ENCODE data around the gene ACR.
"Not testable (repeated sequence)": the region's sequence is repeated elsewhere in the genome, so short reads cannot be mapped to it uniquely, and the experiment has no call there.

Gene ACR

DNA sequence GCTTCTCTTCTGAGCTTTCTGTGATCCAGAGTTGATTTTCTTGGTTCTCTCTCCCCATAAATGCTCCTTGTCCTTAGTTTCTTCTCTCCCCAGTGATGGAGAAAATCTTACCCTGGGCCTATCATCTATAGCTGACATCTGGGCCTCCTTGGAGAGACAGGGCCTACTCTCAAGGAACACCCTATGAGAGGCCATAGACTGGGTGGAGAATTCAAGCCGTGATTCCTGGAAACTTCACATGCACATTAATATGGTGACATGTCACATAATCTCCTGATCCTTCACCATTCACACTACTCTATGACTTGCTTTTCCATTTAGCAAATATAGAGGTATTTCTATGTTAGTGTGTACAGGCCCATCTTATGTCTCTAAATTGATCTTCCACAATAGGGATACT lies 9.5 kb downstream of the ACR start:
- not testable (repeated sequence) for H3K4me2 ChIP-seq (ENCODE audit: insufficient read depth, low read length, poor library complexity, severe bottlenecking); H2BK120ac ChIP-seq (ENCODE audit: low read depth, low read length); DNase-seq (ENCODE audit: low spot score); H2BK15ac ChIP-seq (ENCODE audit: low read length); H2AK5ac ChIP-seq (ENCODE audit: low read depth, low read length); H3K36me3 ChIP-seq (replicated peaks in 1 of 2; ENCODE audit: control insufficient read depth in 2 of 2, insufficient read depth in 2 of 2, low read length in 2 of 2); H4K8ac ChIP-seq (ENCODE audit: low read depth, low read length); H3K27me3 ChIP-seq (ENCODE audit: control insufficient read depth in 3 of 3, insufficient read depth in 3 of 3, low read depth in 1 of 3, low read length in 3 of 3); H4K91ac ChIP-seq (ENCODE audit: low read depth, low read length, poor library complexity); H3K4me1 ChIP-seq (ENCODE audit: control insufficient read depth in 2 of 2, insufficient read depth in 1 of 2, low read depth in 1 of 2, low read length in 2 of 2); H3K27ac ChIP-seq (replicated peaks; ENCODE audit: low read length); H3K79me1 ChIP-seq (ENCODE audit: low read depth, low read length); H2AFZ ChIP-seq (ENCODE audit: low read length); H3K14ac ChIP-seq (ENCODE audit: low read length); H3K9me3 ChIP-seq (replicated peaks in 1 of 2; ENCODE audit: control insufficient read depth in 2 of 2, insufficient read depth in 1 of 2, low read depth in 1 of 2, low read length in 2 of 2); H3K4ac ChIP-seq (ENCODE audit: low read length); H3K18ac ChIP-seq (ENCODE audit: low read length); H2BK12ac ChIP-seq (ENCODE audit: low read length); H3K4me3 ChIP-seq (ENCODE audit: low read length in 2 of 2); H3K23ac ChIP-seq (ENCODE audit: low read depth, low read length, poor library complexity); H3K9ac ChIP-seq (ENCODE audit: low read depth, low read length, poor library complexity); H2BK5ac ChIP-seq (ENCODE audit: low read length)
- no CpG with 5 or more reads among the region's 1 CpG for WGBS, 2 donors (ENCODE audit: extremely low coverage in 2 of 2, insufficient read length in 2 of 2, insufficient replicate concordance in 1 of 2)

GRCh38 chr22:50748630-50749029 lies 10.6 kb downstream of the ACR start:
- H4K8ac ChIP-seq (ENCODE audit: low read depth, low read length); H2BK12ac ChIP-seq (ENCODE audit: low read length); H3K14ac ChIP-seq (ENCODE audit: low read length); H3K4me2 ChIP-seq (ENCODE audit: insufficient read depth, low read length, poor library complexity, severe bottlenecking); H2AFZ ChIP-seq (ENCODE audit: low read length); H3K36me3 ChIP-seq (replicated peaks in 1 of 2; ENCODE audit: control insufficient read depth in 2 of 2, insufficient read depth in 2 of 2, low read length in 2 of 2); H3K4me1 ChIP-seq (ENCODE audit: control insufficient read depth in 2 of 2, insufficient read depth in 1 of 2, low read depth in 1 of 2, low read length in 2 of 2); H2BK15ac ChIP-seq (ENCODE audit: low read length); H3K9ac ChIP-seq (ENCODE audit: low read depth, low read length, poor library complexity); DNase-seq (ENCODE audit: low spot score); H2AK5ac ChIP-seq (ENCODE audit: low read depth, low read length); H3K4me3 ChIP-seq (ENCODE audit: low read length in 2 of 2); H3K79me1 ChIP-seq (ENCODE audit: low read depth, low read length); H3K27ac ChIP-seq (replicated peaks; ENCODE audit: low read length); H3K23ac ChIP-seq (ENCODE audit: low read depth, low read length, poor library complexity); H2BK5ac ChIP-seq (ENCODE audit: low read length); H3K9me3 ChIP-seq (replicated peaks in 1 of 2; ENCODE audit: control insufficient read depth in 2 of 2, insufficient read depth in 1 of 2, low read depth in 1 of 2, low read length in 2 of 2); H3K4ac ChIP-seq (ENCODE audit: low read length); H3K18ac ChIP-seq (ENCODE audit: low read length); H4K91ac ChIP-seq (ENCODE audit: low read depth, low read length, poor library complexity); H2BK120ac ChIP-seq (ENCODE audit: low read depth, low read length); H3K27me3 ChIP-seq (ENCODE audit: control insufficient read depth in 3 of 3, insufficient read depth in 3 of 3, low read depth in 1 of 3, low read length in 3 of 3): not testable (repeated sequence)
- no CpG with 5 or more reads among the region's 13 CpGs for WGBS, 2 donors (ENCODE audit: extremely low coverage in 2 of 2, insufficient read length in 2 of 2, insufficient replicate concordance in 1 of 2)

- not testable (repeated sequence) for DNase-seq (ENCODE audit: low spot score); H3K9me3 ChIP-seq (replicated peaks in 1 of 2; ENCODE audit: control insufficient read depth in 2 of 2, insufficient read depth in 1 of 2, low read depth in 1 of 2, low read length in 2 of 2); H3K4me2 ChIP-seq (ENCODE audit: insufficient read depth, low read length, poor library complexity, severe bottlenecking); H3K4me3 ChIP-seq (ENCODE audit: low read length in 2 of 2); H2BK120ac ChIP-seq (ENCODE audit: low read depth, low read length); H3K36me3 ChIP-seq (replicated peaks in 1 of 2; ENCODE audit: control insufficient read depth in 2 of 2, insufficient read depth in 2 of 2, low read length in 2 of 2); H3K27me3 ChIP-seq (ENCODE audit: control insufficient read depth in 3 of 3, insufficient read depth in 3 of 3, low read depth in 1 of 3, low read length in 3 of 3); H4K8ac ChIP-seq (ENCODE audit: low read depth, low read length); H3K14ac ChIP-seq (ENCODE audit: low read length); H2AK5ac ChIP-seq (ENCODE audit: low read depth, low read length); H3K9ac ChIP-seq (ENCODE audit: low read depth, low read length, poor library complexity); H2BK15ac ChIP-seq (ENCODE audit: low read length); H3K18ac ChIP-seq (ENCODE audit: low read length); H2AFZ ChIP-seq (ENCODE audit: low read length); H2BK12ac ChIP-seq (ENCODE audit: low read length); H3K23ac ChIP-seq (ENCODE audit: low read depth, low read length, poor library complexity); H3K27ac ChIP-seq (replicated peaks; ENCODE audit: low read length); H4K91ac ChIP-seq (ENCODE audit: low read depth, low read length, poor library complexity); H3K4ac ChIP-seq (ENCODE audit: low read length); H3K79me1 ChIP-seq (ENCODE audit: low read depth, low read length); H2BK5ac ChIP-seq (ENCODE audit: low read length); H3K4me1 ChIP-seq (ENCODE audit: control insufficient read depth in 2 of 2, insufficient read depth in 1 of 2, low read depth in 1 of 2, low read length in 2 of 2)
- WGBS, 2 donors (ENCODE audit: extremely low coverage in 2 of 2, insufficient read length in 2 of 2, insufficient replicate concordance in 1 of 2), result no CpG with 5 or more reads among the region's 9 CpGs
Measured at GRCh38 chr22:50749302-50750074, 11.5 kb downstream of the ACR start.

GRCh38 chr22:50755251-50755650 lies 17.2 kb downstream of the ACR start:
- not testable (repeated sequence) for H3K36me3 ChIP-seq (replicated peaks in 1 of 2; ENCODE audit: control insufficient read depth in 2 of 2, insufficient read depth in 2 of 2, low read length in 2 of 2); H3K9me3 ChIP-seq (replicated peaks in 1 of 2; ENCODE audit: control insufficient read depth in 2 of 2, insufficient read depth in 1 of 2, low read depth in 1 of 2, low read length in 2 of 2); H3K4ac ChIP-seq (ENCODE audit: low read length); H3K27ac ChIP-seq (replicated peaks; ENCODE audit: low read length); H2BK5ac ChIP-seq (ENCODE audit: low read length); H2BK12ac ChIP-seq (ENCODE audit: low read length); DNase-seq (ENCODE audit: low spot score); H3K27me3 ChIP-seq (ENCODE audit: control insufficient read depth in 3 of 3, insufficient read depth in 3 of 3, low read depth in 1 of 3, low read length in 3 of 3); H2BK120ac ChIP-seq (ENCODE audit: low read depth, low read length); H3K4me1 ChIP-seq (ENCODE audit: control insufficient read depth in 2 of 2, insufficient read depth in 1 of 2, low read depth in 1 of 2, low read length in 2 of 2); H3K9ac ChIP-seq (ENCODE audit: low read depth, low read length, poor library complexity); H3K4me2 ChIP-seq (ENCODE audit: insufficient read depth, low read length, poor library complexity, severe bottlenecking); H3K23ac ChIP-seq (ENCODE audit: low read depth, low read length, poor library complexity); H3K18ac ChIP-seq (ENCODE audit: low read length); H2AK5ac ChIP-seq (ENCODE audit: low read depth, low read length); H4K91ac ChIP-seq (ENCODE audit: low read depth, low read length, poor library complexity); H3K79me1 ChIP-seq (ENCODE audit: low read depth, low read length); H2BK15ac ChIP-seq (ENCODE audit: low read length); H3K4me3 ChIP-seq (ENCODE audit: low read length in 2 of 2); H3K14ac ChIP-seq (ENCODE audit: low read length); H4K8ac ChIP-seq (ENCODE audit: low read depth, low read length); H2AFZ ChIP-seq (ENCODE audit: low read length)
- no CpG with 5 or more reads among the region's 20 CpGs for WGBS, 2 donors (ENCODE audit: extremely low coverage in 2 of 2, insufficient read length in 2 of 2, insufficient replicate concordance in 1 of 2)
